Hepatocyte (in vitro differentiated cells): Measurements from ENCODE around the gene KLHL1. TPM values are rescaled to one million over a fixed set of nuclear protein-coding genes. Genes with fewer than 3 reads are reported as not detected.

Source experiments
- DNase-seq: peaks from one replicate; pipeline ENCODE4 v3.0.0-alpha.2; 2016; ENCODE audit warnings: low spot score
- H2AFZ ChIP-seq: fragments of 200-600 bp; sonication (generic); 2 replicates; pipeline ENCODE4 v1.6.0; 2016; ENCODE audit warnings: antibody characterized with exemption, mild to moderate bottlenecking
- H3K27ac ChIP-seq: fragments of 200-600 bp; sonication (generic); 2 replicates; pipeline ENCODE4 v1.5.1; 2016; ENCODE audit warnings: mild to moderate bottlenecking
- H3K27me3 ChIP-seq: fragments of 200-600 bp; sonication (generic); 2 replicates; pipeline ENCODE4 v1.6.1; 2016
- H3K36me3 ChIP-seq: fragments of 200-600 bp; sonication (generic); replicated peaks from 2 replicates; pipeline ENCODE4 v1.5.1; 2016; ENCODE audit warnings: low read depth; ENCODE audit not compliant: insufficient read depth
- H3K4me1 ChIP-seq: fragments of 200-600 bp; sonication (generic); 2 replicates; pipeline ENCODE4 v1.5.1; 2016; ENCODE audit warnings: mild to moderate bottlenecking, moderate library complexity; ENCODE audit not compliant: insufficient read depth
- H3K4me2 ChIP-seq: fragments of 200-600 bp; sonication (generic); 2 replicates; pipeline ENCODE4 v1.6.0; 2016
- H3K4me3 ChIP-seq: fragments of 200-600 bp; sonication (generic); 2 replicates; pipeline ENCODE4 v1.5.1; 2016; ENCODE audit warnings: mild to moderate bottlenecking
- H3K79me2 ChIP-seq: fragments of 200-600 bp; sonication (generic); 2 replicates; pipeline ENCODE4 v1.6.0; 2017; ENCODE audit warnings: mild to moderate bottlenecking
- H3K9me2 ChIP-seq: fragments of 200-600 bp; sonication (generic); replicated peaks from 2 replicates; pipeline ENCODE4 v1.6.0; 2017; ENCODE audit warnings: mild to moderate bottlenecking; ENCODE audit not compliant: insufficient read depth
- H3K9me3 ChIP-seq: fragments of 200-600 bp; sonication (generic); 2 replicates; pipeline ENCODE4 v1.5.1; 2016; ENCODE audit warnings: low read depth, mild to moderate bottlenecking
- H4K20me1 ChIP-seq: fragments of 200-600 bp; sonication (generic); 2 replicates; pipeline ENCODE4 v1.6.0; 2016; ENCODE audit warnings: mild to moderate bottlenecking; ENCODE audit not compliant: insufficient read depth, poor library complexity, severe bottlenecking
- CTCF ChIP-seq: fragments of 200-600 bp; sonication (generic); IDR thresholded peaks from 2 replicates; pipeline ENCODE4 v1.5.1; 2016; ENCODE audit warnings: antibody characterized with exemption, mild to moderate bottlenecking; ENCODE audit not compliant: poor library complexity
- EZH2 ChIP-seq: fragments of 200-600 bp; sonication (generic); IDR thresholded peaks from 2 replicates; pipeline ENCODE4 v1.6.1; 2016; ENCODE audit warnings: antibody characterized with exemption, mild to moderate bottlenecking, borderline replicate concordance
- EZH2phosphoT487 ChIP-seq: fragments of 200-600 bp; sonication (generic); IDR thresholded peaks from one replicate; pipeline ENCODE4 v1.6.1; 2018; ENCODE audit warnings: antibody characterized with exemption, mild to moderate bottlenecking, low read depth, moderate library complexity; ENCODE audit not compliant: unreplicated experiment, severe bottlenecking
- WGBS: methylation state at CpG from one replicate; pipeline ENCODE4 v1.1.6; 2016; ENCODE audit warnings: low lambda C conversion rate; ENCODE audit errors: missing lambda C conversion rate; 5-methylcytosine and 5-hydroxymethylcytosine counted together
- polyA plus RNA-seq: library from polyadenylated mRNA; unstranded; fragments of >200 nt; fragmentation: Nextera tagmentation; extraction: Ambion mirVana; gene quantifications from 2 replicates; pipeline ENCODE4 v1.2.1, GENCODE V29; 2016
- total RNA-seq: library from RNA; depleted of rRNA; stranded (reverse); fragments of >200 nt; gene quantifications from 2 replicates; pipeline ENCODE4 v1.2.3, GENCODE V29; 2014

KLHL1 gene
- total and polyA plus RNA-seq, 2 experiments from 2014 or later: 1.2 TPM

DNA sequence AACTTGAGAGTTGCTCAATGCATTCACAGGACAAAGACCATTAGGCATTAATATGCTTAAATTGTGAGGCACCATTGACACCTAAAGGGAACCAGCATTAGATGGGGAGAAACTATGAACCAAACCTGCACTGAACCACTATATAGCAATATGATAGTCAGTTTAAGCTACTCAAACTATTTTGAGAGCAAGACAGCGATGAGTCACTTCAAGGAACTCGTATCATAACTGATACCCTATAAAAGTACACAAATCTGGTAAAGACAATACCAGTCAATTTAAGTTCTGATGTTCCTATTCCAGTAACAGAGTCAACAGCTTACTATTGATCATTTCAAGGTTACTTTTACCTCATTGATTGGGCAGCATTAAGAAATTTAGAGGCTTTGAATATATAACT, 151.9 kb downstream of the KLHL1 start:
- Histone ChIP-seq H3K4me3 (no peak overlapping the region), H3K4me2 (no peak overlapping the region), H3K36me3 (no peaks in the 10 kb centered on the region), H3K4me1 (peaks cover 7% of the 10 kb centered on the region), H2AFZ (no peak overlapping the region), H3K9me3 (no peaks in the 10 kb centered on the region), H3K27me3 (no peaks in the 10 kb centered on the region), H3K79me2 (no peaks in the 10 kb centered on the region), H3K27ac (no peak overlapping the region), H4K20me1 (no peaks in the 10 kb centered on the region), H3K9me2 (no peaks in the 10 kb centered on the region)
- WGBS: 92% methylated on average over 2 of the region's 2 CpGs
- TF ChIP-seq CTCF (no peak), EZH2phosphoT487 (no peak), EZH2 (no peak)
- no peak for DNase-seq

DNA sequence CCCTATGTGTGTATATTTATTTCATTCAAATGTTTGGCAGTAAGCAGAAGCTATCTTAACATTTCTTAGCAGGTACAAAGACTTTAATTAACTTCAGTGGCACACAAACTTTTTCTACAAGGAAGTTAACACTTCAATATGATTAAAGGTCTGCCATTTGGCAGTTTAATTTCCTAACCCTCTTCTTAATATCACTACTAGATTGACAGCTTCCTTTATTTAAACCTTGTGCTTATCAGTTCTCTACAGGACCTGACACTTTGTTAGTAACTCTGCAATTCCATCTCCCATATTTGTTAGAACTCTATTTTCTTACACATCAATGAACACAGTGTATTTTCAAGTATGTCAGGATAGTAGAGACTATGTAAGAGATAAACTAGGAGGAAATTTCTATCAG, 153.0 kb downstream of the KLHL1 start:
- no peak overlapping the region for H3K4me3 ChIP-seq
- no peaks in the 10 kb centered on the region for H3K9me2 ChIP-seq
- H3K9me3 ChIP-seq: no peaks in the 10 kb centered on the region
- DNase-seq: no peak
- H3K27me3 ChIP-seq: no peaks in the 10 kb centered on the region
- H3K36me3 ChIP-seq: no peaks in the 10 kb centered on the region
- H3K79me2 ChIP-seq: no peaks in the 10 kb centered on the region
- no peak overlapping the region for H3K4me2 ChIP-seq
- H4K20me1 ChIP-seq: no peaks in the 10 kb centered on the region
- no peak overlapping the region for H3K27ac ChIP-seq
- TF ChIP-seq CTCF: no peak
- TF ChIP-seq EZH2: no peak
- no peak for TF ChIP-seq EZH2phosphoT487
- peaks cover 7% of the 10 kb centered on the region for H3K4me1 ChIP-seq
- H2AFZ ChIP-seq: no peak overlapping the region

- TF ChIP-seq EZH2phosphoT487 (no peak), EZH2 (no peak), CTCF (no peak)
- DNase-seq: no peak
- Histone ChIP-seq H3K27ac (no peak overlapping the region), H3K9me2 (no peaks in the 10 kb centered on the region), H4K20me1 (no peaks in the 10 kb centered on the region), H2AFZ (no peak overlapping the region), H3K9me3 (no peaks in the 10 kb centered on the region), H3K4me2 (no peak overlapping the region), H3K4me1 (no peaks in the 10 kb centered on the region), H3K36me3 (no peaks in the 10 kb centered on the region), H3K4me3 (no peak overlapping the region), H3K79me2 (no peaks in the 10 kb centered on the region), H3K27me3 (no peaks in the 10 kb centered on the region)
- 93% methylated on average over 2 of the region's 2 CpGs for WGBS
Observed at GRCh38 chr13:69951412-69951811, 156.8 kb downstream of the KLHL1 start.

DNA sequence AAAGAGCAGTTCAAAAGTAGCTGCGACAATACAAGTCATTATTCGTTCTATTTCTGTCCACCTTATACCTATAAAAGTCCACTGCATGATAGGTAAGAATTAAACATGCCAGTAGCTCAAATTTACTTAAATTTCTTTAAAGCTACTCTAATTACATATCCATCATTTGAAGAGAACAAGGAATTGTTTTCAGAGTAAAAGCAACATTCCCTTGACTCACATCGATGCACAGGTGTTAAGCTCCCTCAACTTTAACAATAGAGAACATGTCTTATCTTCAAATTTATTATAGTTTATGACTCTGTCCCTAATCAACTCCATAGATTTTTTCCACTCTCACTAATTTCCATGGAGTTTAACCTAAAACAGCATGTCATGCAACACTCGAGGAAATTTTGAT, 158.1 kb downstream of the KLHL1 start:
- H3K9me3 ChIP-seq: no peaks in the 10 kb centered on the region
- H3K27me3 ChIP-seq: no peaks in the 10 kb centered on the region
- no peak for DNase-seq
- H2AFZ ChIP-seq: no peak overlapping the region
- TF ChIP-seq EZH2 (no peak), CTCF (no peak), EZH2phosphoT487 (no peak)
- H3K4me2 ChIP-seq: no peak overlapping the region
- no peak overlapping the region for H3K27ac ChIP-seq
- H4K20me1 ChIP-seq: no peaks in the 10 kb centered on the region
- H3K36me3 ChIP-seq: no peaks in the 10 kb centered on the region
- no peaks in the 10 kb centered on the region for H3K79me2 ChIP-seq
- 80% methylated on average over 4 of the region's 4 CpGs for WGBS
- H3K4me3 ChIP-seq: no peak overlapping the region
- no peaks in the 10 kb centered on the region for H3K4me1 ChIP-seq
- H3K9me2 ChIP-seq: no peaks in the 10 kb centered on the region
